HEK293T (cell line): Measurements from ENCODE around the gene THAP6.

Experiments
- HDGF ChIP-seq: fragments of 450-650 bp; IDR thresholded peaks from 2 replicates; pipeline ENCODE4 v1.6.1; 2017; ENCODE audit warnings: antibody characterized with exemption, borderline replicate concordance
- SP1 ChIP-seq: fragments of 450-650 bp; IDR thresholded peaks from 2 replicates; pipeline ENCODE4 v1.6.1; 2017

GRCh38 chr4:75557696-75558095, 43.4 kb downstream of the THAP6 start:
- TF ChIP-seq HDGF (no peak), SP1 (no peak)
